Natural killer cell (primary cell): ENCODE data around the gene PIPOX. TPM values are rescaled to one million over a fixed set of nuclear protein-coding genes. Genes with fewer than 3 reads are reported as not detected.

Experiments used
- ATAC-seq, 3 donors: fragments of 150-1000 bp in 2 of 3; fragments of 200-7000 bp in 1 of 3; cut with Tn5 transposase; 1 replicate in 1 of 3; 2 replicates in 2 of 3; pipeline ENCODE4 v1.10.0; 2021; ENCODE audit warnings: mild to moderate bottlenecking in 2 of 3, moderate library complexity in 2 of 3
- DNase-seq, 2 donors: peaks; one replicate each; pipeline versions ENCODE4 v3.0.0 to v3.0.0-alpha.2; 2013 to 2021; ENCODE audit warnings: mixed read lengths in 1 of 2
- H3K27ac ChIP-seq: one replicate; pipeline ENCODE4 v1.5.1; 2013; ENCODE audit warnings: mild to moderate bottlenecking, low read length
- H3K27me3 ChIP-seq: one replicate; pipeline ENCODE4 v1.6.1; 2013; ENCODE audit warnings: low read length; ENCODE audit not compliant: control insufficient read depth, insufficient read depth
- H3K36me3 ChIP-seq: one replicate; pipeline ENCODE4 v1.6.1; 2013; ENCODE audit warnings: low read length; ENCODE audit not compliant: control insufficient read depth, insufficient read depth
- H3K4me1 ChIP-seq: one replicate; pipeline ENCODE4 v1.6.1; 2013; ENCODE audit warnings: low read length; ENCODE audit not compliant: control insufficient read depth, insufficient read depth
- H3K4me3 ChIP-seq: one replicate; pipeline ENCODE4 v1.5.1; 2013; ENCODE audit warnings: low read length
- H3K9me3 ChIP-seq: one replicate; pipeline ENCODE4 v1.6.1; 2013; ENCODE audit warnings: low read length; ENCODE audit not compliant: control insufficient read depth, insufficient read depth
- H3K27ac Mint-ChIP-seq, 2 donors: one replicate each; pipeline ENCODE4 v1.8.0; 2022; ENCODE audit warnings: mild to moderate bottlenecking in 2 of 2, mixed read lengths in 2 of 2, moderate library complexity in 1 of 2
- H3K27me3 Mint-ChIP-seq, 2 donors: one replicate each; pipeline ENCODE4 v1.8.0; 2022; ENCODE audit warnings: low read depth in 2 of 2, mixed read lengths in 2 of 2
- H3K36me3 Mint-ChIP-seq: one replicate; pipeline ENCODE4 v1.8.0; 2022; ENCODE audit warnings: mixed read lengths
- H3K4me1 Mint-ChIP-seq, 2 donors: one replicate each; pipeline ENCODE4 v1.8.0; 2022; ENCODE audit warnings: mixed read lengths in 2 of 2
- H3K4me3 Mint-ChIP-seq: one replicate; pipeline ENCODE4 v1.8.0; 2022; ENCODE audit warnings: mild to moderate bottlenecking, moderate library complexity, mixed read lengths
- H3K9me3 Mint-ChIP-seq, 2 donors: one replicate each; pipeline ENCODE4 v1.8.0; 2022; ENCODE audit warnings: mixed read lengths in 2 of 2
- WGBS: methylation state at CpG from one replicate; pipeline ENCODE4 v1.1.7; 2013; ENCODE audit warnings: missing lambda C conversion rate; ENCODE audit not compliant: insufficient coverage; 5-methylcytosine and 5-hydroxymethylcytosine counted together
- intact Hi-C: fragments of 100-400 bp; cut with micrococcal nuclease; formaldehyde crosslinking; loops from one replicate; pipeline ENCODE4 v1.14.2; 2022
- total RNA-seq, 4 donors: library from RNA; stranded (reverse); fragments of 120-200 nt in 1 of 4; gene quantifications; one replicate each; pipeline versions ENCODE4 v1.2.3 to v1.2.4, GENCODE V29; 2013 to 2022
- TF ChIP-seq, protein P1 (sequence below): fragments of 200-600 bp; IDR thresholded peaks from one replicate; pipeline ENCODE4 v1.8.0; 2022; ENCODE audit warnings: antibody characterized with exemption

PIPOX gene
- total RNA-seq, 3 donors from 2014 or later (not counting 1 experiment from before 2014, with no cell fraction given) = 3.0 to 5.8 (median 3.4) TPM

GRCh38 chr17:29077320-29077719 is 34.4 kb downstream of the PIPOX start:
- H3K4me3 ChIP-seq = no peak overlapping the region
- no peak for DNase-seq
- WGBS = over 99% methylated on average over 7 of the region's 7 CpGs
- no peaks in the 10 kb centered on the region for H3K9me3 ChIP-seq
- ATAC-seq = no peak
- no peak overlapping the region for H3K4me3 Mint-ChIP-seq
- intact Hi-C loops = no loop called here
- H3K27ac Mint-ChIP-seq = peak overlapping the region; percentile 21 to 69
- TF ChIP-seq, protein P1, sequence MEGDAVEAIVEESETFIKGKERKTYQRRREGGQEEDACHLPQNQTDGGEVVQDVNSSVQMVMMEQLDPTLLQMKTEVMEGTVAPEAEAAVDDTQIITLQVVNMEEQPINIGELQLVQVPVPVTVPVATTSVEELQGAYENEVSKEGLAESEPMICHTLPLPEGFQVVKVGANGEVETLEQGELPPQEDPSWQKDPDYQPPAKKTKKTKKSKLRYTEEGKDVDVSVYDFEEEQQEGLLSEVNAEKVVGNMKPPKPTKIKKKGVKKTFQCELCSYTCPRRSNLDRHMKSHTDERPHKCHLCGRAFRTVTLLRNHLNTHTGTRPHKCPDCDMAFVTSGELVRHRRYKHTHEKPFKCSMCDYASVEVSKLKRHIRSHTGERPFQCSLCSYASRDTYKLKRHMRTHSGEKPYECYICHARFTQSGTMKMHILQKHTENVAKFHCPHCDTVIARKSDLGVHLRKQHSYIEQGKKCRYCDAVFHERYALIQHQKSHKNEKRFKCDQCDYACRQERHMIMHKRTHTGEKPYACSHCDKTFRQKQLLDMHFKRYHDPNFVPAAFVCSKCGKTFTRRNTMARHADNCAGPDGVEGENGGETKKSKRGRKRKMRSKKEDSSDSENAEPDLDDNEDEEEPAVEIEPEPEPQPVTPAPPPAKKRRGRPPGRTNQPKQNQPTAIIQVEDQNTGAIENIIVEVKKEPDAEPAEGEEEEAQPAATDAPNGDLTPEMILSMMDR = no peak
- H3K36me3 Mint-ChIP-seq = no peaks in the 10 kb centered on the region
- peaks cover 17% of the 10 kb centered on the region for H3K36me3 ChIP-seq
- H3K4me1 Mint-ChIP-seq = peaks cover 28 to 35% of the 10 kb centered on the region in 2 donors
- no peaks in the 10 kb centered on the region for H3K27me3 Mint-ChIP-seq
- H3K27ac ChIP-seq = no peak overlapping the region
- no peaks in the 10 kb centered on the region for H3K9me3 Mint-ChIP-seq
- H3K4me1 ChIP-seq = peaks cover 17% of the 10 kb centered on the region
- H3K27me3 ChIP-seq = no peaks in the 10 kb centered on the region

DNA sequence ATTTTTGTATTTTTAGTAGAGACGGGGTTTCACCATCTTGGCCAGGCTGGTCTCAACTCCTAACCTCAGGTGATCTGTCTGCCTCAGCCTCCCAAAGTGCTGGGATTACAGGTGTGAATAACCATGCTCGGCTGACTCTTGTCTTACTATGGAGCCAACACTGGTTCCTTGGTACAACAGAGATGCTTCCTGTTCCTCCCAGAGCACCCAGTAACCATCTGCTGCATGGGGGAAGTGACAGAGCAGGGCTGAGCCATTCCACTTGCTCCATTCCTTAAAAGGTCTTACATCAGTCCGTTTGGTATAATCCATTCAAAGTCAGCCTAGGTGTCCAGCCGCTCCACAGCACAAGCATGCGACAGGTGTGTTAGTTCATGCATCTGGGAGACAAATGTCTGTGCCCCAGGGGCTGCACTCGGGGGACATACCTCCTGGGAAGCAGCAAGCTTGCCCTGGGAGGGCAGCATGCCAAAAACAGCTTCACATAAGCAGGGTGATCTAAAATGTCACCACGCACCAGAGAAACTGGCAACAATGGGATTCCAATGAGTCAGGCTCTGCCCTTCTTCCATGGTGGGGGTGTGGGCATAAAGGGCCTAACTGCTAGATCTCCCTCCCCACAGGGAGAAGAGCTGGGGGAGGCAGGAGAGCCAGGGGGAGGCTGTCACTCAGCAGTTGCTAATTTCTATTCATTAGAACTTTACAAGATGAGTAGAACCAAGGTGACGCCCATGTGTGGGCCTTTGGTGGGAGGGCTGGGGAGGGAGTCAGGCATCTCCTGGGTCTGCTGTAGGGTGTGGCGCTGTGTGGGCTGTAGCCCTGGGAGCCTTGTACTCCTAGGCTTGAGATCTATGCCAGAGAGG is 35.5 kb downstream of the PIPOX start:
- ATAC-seq = no peak

DNA sequence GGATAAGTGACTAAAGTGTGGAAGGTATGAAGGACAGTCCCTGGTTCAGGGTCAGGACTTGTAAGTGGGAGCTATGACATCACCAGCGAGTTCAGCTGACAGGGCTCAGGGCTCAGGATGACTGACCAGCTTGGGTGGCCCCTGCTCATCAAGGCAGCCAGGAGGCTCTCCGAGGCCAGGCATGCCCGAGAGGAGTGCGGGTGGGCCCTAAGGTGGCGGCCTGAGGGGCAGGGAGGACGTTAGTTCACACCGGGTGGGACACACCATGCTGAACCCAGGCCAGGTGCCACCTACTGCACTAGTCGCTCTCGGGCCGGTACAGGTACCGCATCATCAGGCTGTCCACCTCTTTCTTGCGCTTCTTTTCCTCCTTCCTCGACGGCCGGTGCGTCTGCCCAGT is 36.5 kb downstream of the PIPOX start:
- no peak overlapping the region for H3K4me3 ChIP-seq
- DNase-seq (no peak), ATAC-seq (no peak)
- Mint-ChIP-seq H3K4me1 (peaks cover 14 to 15% of the 10 kb centered on the region in 2 donors), H3K36me3 (peaks cover 5% of the 10 kb centered on the region), H3K27me3 (no peaks in the 10 kb centered on the region), H3K27ac (no peak overlapping the region), H3K4me3 (no peak overlapping the region), H3K9me3 (no peaks in the 10 kb centered on the region)
- intact Hi-C loops = no loop called here
- H3K27ac ChIP-seq = no peak overlapping the region
- peaks cover 9% of the 10 kb centered on the region for H3K4me1 ChIP-seq
- no peaks in the 10 kb centered on the region for H3K27me3 ChIP-seq
- peaks cover 17% of the 10 kb centered on the region for H3K36me3 ChIP-seq
- H3K9me3 ChIP-seq = no peaks in the 10 kb centered on the region
- WGBS = 96% methylated on average over 16 of the region's 16 CpGs
- TF ChIP-seq, protein P1 = no peak

More for the DNA sequence above, 35.5 kb downstream of the PIPOX start:
- H3K9me3 Mint-ChIP-seq = no peaks in the 10 kb centered on the region
- H3K4me3 ChIP-seq = no peak overlapping the region
- no peaks in the 10 kb centered on the region for H3K27me3 Mint-ChIP-seq
- no peaks in the 10 kb centered on the region for H3K9me3 ChIP-seq
- no peaks in the 10 kb centered on the region for H3K27me3 ChIP-seq
- no peak overlapping the region for H3K4me3 Mint-ChIP-seq
- WGBS = 97% methylated on average over 9 of the region's 9 CpGs
- H3K4me1 ChIP-seq = peaks cover 17% of the 10 kb centered on the region
- H3K36me3 Mint-ChIP-seq = no peaks in the 10 kb centered on the region
- H3K27ac ChIP-seq = no peak overlapping the region
- intact Hi-C loops = no loop called here
- TF ChIP-seq, protein P1 = no peak
- H3K4me1 Mint-ChIP-seq = peaks cover 19 to 25% of the 10 kb centered on the region in 2 donors
- no peak for DNase-seq
- H3K36me3 ChIP-seq = peaks cover 17% of the 10 kb centered on the region
- no peak overlapping the region for H3K27ac Mint-ChIP-seq
